ENCODE data around the gene PIK3IP1. TPM values are rescaled to one million over a fixed set of nuclear protein-coding genes. Genes with fewer than 3 reads are reported as not detected.

PIK3IP1 gene
- total and polyA plus RNA-seq, 10 of the 15 experiments (the other 5 are each of a cell fraction or from before 2014, with no cell fraction given) = 0.77 to 6.5 (median 3.0) TPM

DNA sequence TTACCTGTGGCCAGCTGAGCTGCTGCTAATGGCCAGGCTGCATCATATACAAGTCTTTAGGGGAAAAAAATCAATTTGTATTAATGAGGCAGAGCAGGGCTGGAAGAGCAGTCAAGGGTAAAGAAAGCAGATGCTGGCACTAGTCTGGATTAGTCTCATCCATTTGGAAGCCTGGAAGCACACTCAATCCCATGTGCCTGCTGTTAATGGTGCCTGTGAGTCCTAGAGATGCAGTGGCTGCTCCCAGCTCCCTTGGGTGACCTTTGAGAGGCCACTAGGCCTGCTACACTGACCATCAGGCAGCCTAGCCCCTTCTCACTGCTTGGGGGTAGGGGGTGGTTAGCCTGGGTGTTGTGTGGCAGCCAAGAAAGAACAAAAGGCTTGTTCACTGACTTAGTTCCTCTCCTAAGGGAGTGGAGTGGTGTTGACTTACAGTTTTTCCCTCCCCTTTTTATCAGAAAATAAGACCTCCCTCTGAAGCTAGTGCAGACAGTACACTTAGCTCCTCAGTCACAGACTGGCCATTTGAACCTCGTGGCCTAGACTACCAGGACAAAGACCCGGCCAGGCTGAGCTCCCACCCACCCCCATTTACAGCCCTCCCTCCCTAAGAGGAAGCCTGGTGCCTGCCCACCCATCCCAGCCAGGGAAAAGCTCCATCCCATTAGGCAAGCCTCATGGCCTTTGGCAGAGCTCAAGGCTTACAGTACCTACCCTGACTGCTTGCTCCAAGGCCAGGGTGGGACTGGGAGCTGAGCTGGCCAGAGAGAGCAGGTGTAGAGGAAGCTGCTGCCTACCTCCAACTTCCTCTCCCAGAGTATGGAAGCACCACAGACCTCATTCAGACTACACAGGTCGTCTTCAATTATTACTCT, 7.8 kb downstream of the PIK3IP1 start:
- Histone ChIP-seq H3K27me3 (replicated peaks in 1 of 2; ENCODE audit: control insufficient read depth in 2 of 2, insufficient read depth in 2 of 2, low read length in 1 of 2) (no peaks in the 10 kb centered on the region), H3K4me1 (ENCODE audit: control insufficient read depth, insufficient read depth, low read length) (peaks cover 26% of the 10 kb centered on the region), H3K4me2 (ENCODE audit: control insufficient read depth, insufficient read depth) (no peak overlapping the region), H3K36me3 (ENCODE audit: control insufficient read depth in 2 of 2, insufficient read depth in 2 of 2, low read length in 1 of 2) (peaks cover 0 to 3% of the 10 kb centered on the region in 2 experiments; a peak in 1 of 4 replicates), H4K20me1 (ENCODE audit: control insufficient read depth, insufficient read depth) (no peaks in the 10 kb centered on the region), H3K79me2 (ENCODE audit: control insufficient read depth, insufficient read depth, low read length) (no peaks in the 10 kb centered on the region), H3K9me3 (replicated peaks; ENCODE audit: control insufficient read depth, insufficient read depth, low read length) (no peaks in the 10 kb centered on the region), H3K27ac (ENCODE audit: control insufficient read depth, insufficient read depth) (no peak overlapping the region), H2AFZ (ENCODE audit: control insufficient read depth, low read depth, low read length) (no peak overlapping the region), H3K4me3 (no peak overlapping the region), H3K9ac (ENCODE audit: control insufficient read depth, insufficient read depth, low read length) (no peak overlapping the region)
- CTCF ChIA-PET = interaction anchor here (0.6 to 3.1 kb wide), 5 partner anchors 11 to 74 kb away, joined by 3 to 19 read pairs (median 4); no protein-coding TSS in a partner anchor
- TF ChIP-seq STAT3 (IDR thresholded peaks at IDR 0.05; ENCODE audit: low read depth, low read length) (no peak), SMAD5 (IDR thresholded peaks at IDR 0.05; ENCODE audit: low read depth) (no peak), ZZZ3 (IDR thresholded peaks at IDR 0.05; ENCODE audit: control insufficient read depth, insufficient read length, low read depth) (no peak), DPF2 (IDR thresholded peaks at IDR 0.05) (no peak), TCF12 (IDR thresholded peaks at IDR 0.05; ENCODE audit: low read depth, low read length) (no peak)
- FAIRE-seq (no peak), ATAC-seq (no peak), DNase-seq (ENCODE audit: low read depth, low spot score) (no peak)
- RAD21 ChIA-PET (ENCODE audit: unreplicated experiment) = no interaction called here
- intact Hi-C loops (cut with micrococcal nuclease; ENCODE audit: unreplicated experiment) = no loop called here
- WGBS (ENCODE audit: insufficient coverage, insufficient replicate concordance, low lambda C conversion rate, missing lambda C conversion rate) = 44% methylated on average over 3 of the region's 3 CpGs
- in situ Hi-C loops (cut with MboI) = no loop called here
- SMC1A ChIA-PET (ENCODE audit: uncharacterized antibody, unreplicated experiment) = interaction anchor here (1.1 kb wide), 1 partner anchor 11 kb away, joined by 3 read pairs; no protein-coding TSS in a partner anchor
- POLR2A ChIA-PET = no interaction called here
- no TSS peak for BruUV-seq (replicated peaks)

DNA sequence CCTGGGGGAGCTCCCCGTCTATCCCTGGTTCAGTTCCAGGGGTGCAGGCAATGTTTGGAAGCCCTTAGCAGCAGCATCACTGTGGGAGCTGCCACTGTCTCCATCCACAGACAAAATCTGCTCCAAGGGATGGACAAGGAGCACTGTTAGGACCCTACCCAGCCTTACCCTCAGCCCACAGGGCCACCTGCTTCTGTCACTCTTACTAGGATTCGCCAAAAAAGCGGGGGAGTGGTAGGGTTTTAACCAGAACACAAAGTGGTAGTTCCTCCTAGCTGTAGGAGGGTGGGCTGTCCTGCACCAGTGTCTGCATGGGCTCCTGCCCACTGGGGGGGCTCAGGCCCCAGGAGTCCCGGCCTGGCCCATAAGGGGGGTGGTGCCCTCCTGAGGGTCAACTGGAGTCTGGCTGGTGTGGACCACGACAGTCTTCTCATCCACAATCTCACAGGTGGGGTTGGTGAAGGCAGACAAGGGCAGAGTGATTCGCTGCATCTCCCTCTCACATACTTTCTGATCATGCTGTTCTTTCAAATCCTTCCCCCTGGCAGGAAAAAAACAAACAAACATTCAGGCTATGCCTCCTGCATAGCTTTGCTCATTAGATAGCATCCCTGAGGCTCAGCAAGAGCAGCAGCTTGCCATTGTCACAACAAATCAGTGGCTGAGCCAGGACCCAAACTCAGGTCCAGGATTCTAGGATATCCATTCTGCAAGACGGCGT, 9.4 kb downstream of the PIK3IP1 start:
- in situ Hi-C loops (cut with MboI) (no loop called here), intact Hi-C loops (cut with micrococcal nuclease; ENCODE audit: unreplicated experiment) (no loop called here)
- Histone ChIP-seq H3K9me3 (replicated peaks; ENCODE audit: control insufficient read depth, insufficient read depth, low read length) (no peaks in the 10 kb centered on the region), H3K27ac (ENCODE audit: control insufficient read depth, insufficient read depth) (no peak overlapping the region), H3K27me3 (replicated peaks in 1 of 2; ENCODE audit: control insufficient read depth in 2 of 2, insufficient read depth in 2 of 2, low read length in 1 of 2) (no peaks in the 10 kb centered on the region), H3K36me3 (ENCODE audit: control insufficient read depth in 2 of 2, insufficient read depth in 2 of 2, low read length in 1 of 2) (peaks cover 2 to 3% of the 10 kb centered on the region in 2 experiments; a peak in 1 of 4 replicates), H2AFZ (ENCODE audit: control insufficient read depth, low read depth, low read length) (no peak overlapping the region), H4K20me1 (ENCODE audit: control insufficient read depth, insufficient read depth) (no peaks in the 10 kb centered on the region), H3K79me2 (ENCODE audit: control insufficient read depth, insufficient read depth, low read length) (no peaks in the 10 kb centered on the region), H3K4me1 (ENCODE audit: control insufficient read depth, insufficient read depth, low read length) (peaks cover 12% of the 10 kb centered on the region), H3K4me3 (no peak overlapping the region), H3K4me2 (ENCODE audit: control insufficient read depth, insufficient read depth) (no peak overlapping the region), H3K9ac (ENCODE audit: control insufficient read depth, insufficient read depth, low read length) (no peak overlapping the region)
- FAIRE-seq (no peak), DNase-seq (ENCODE audit: low read depth, low spot score) (no peak), ATAC-seq (no peak)
- POLR2A ChIA-PET = interaction anchor here (0.8 kb wide), 1 partner anchor 19 kb away, joined by 3 read pairs; no protein-coding TSS in a partner anchor
- no TSS peak for BruUV-seq (replicated peaks)
- CTCF ChIA-PET = interaction anchor here (0.6 to 1.8 kb wide), 6 partner anchors 7 to 489 kb away, joined by 3 to 6 read pairs (median 3); no protein-coding TSS in a partner anchor
- SMC1A ChIA-PET (ENCODE audit: uncharacterized antibody, unreplicated experiment) = no interaction called here
- 78% methylated on average over 8 of the region's 8 CpGs for WGBS (ENCODE audit: insufficient coverage, insufficient replicate concordance, low lambda C conversion rate, missing lambda C conversion rate)
- no peak for TF ChIP-seq RCOR1 (conservative IDR thresholded peaks at IDR 0.05; ENCODE audit: low read depth, low read length)
- TF ChIP-seq POLR2A (IDR thresholded peaks at IDR 0.05; ENCODE audit: low read depth, low read length) = 0 out of 2 replicates have a peak, but pooled peaks have one; percentile 22
- RAD21 ChIA-PET (ENCODE audit: unreplicated experiment) = no interaction called here

Data from GM12878 (cell line).